ENCODE measurements around the gene ITCH.

Gene ITCH

DNA sequence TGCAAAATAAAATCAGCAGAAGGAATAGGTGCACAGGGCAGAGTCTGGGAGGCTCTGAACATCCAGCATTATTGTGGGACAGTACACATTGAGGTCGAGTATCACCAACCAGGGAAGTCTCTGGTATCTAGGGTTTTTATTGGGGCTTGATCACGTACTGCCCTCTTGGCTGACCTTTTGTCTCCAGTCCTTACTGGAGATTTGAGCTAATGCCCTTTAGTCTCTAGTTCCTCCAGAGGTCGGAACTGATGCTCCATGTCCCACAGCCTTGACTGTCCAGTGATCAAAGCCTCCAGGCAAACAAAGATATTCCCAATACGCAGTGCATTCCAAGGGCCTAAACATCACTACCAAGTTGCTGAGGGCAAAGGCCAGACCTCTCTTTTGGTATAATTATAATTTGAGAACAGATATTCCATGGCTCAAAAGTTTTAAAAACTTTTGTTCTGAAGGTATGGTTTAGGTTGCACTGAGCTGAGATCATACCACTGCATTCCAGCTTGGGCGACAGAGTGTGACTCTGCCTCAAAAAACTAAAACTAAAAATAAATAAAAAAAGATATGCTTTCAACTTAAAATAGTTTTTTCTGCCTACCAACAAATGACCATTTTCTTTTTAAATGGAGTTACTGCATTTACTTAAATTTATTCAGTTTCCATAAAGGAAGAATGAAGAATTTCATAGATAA is 96.3 kb downstream of the ITCH start:
- TF ChIP-seq, protein P1, sequence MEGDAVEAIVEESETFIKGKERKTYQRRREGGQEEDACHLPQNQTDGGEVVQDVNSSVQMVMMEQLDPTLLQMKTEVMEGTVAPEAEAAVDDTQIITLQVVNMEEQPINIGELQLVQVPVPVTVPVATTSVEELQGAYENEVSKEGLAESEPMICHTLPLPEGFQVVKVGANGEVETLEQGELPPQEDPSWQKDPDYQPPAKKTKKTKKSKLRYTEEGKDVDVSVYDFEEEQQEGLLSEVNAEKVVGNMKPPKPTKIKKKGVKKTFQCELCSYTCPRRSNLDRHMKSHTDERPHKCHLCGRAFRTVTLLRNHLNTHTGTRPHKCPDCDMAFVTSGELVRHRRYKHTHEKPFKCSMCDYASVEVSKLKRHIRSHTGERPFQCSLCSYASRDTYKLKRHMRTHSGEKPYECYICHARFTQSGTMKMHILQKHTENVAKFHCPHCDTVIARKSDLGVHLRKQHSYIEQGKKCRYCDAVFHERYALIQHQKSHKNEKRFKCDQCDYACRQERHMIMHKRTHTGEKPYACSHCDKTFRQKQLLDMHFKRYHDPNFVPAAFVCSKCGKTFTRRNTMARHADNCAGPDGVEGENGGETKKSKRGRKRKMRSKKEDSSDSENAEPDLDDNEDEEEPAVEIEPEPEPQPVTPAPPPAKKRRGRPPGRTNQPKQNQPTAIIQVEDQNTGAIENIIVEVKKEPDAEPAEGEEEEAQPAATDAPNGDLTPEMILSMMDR (IDR thresholded peaks at IDR 0.05; ENCODE audit: borderline replicate concordance, insufficient read depth, low read depth, low read length), result no peak
- no peak overlapping the region for H3K4me3 ChIP-seq (ENCODE audit: low read depth, low read length)

DNA sequence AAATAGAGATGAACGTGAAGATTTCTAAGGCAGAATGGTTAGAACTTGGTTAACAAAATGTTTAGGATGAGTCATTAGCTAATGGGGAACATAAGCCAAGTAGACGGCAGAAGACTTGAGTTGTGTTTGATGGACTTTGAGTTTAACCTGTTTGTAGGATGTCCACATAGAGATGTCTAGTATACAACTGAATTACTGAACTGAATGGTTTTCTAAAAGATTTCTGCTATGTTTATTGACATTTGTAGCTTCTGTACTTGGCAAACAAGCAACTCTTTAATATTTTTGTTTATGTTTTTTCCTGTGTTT is 98.7 kb downstream of the ITCH start:
- TF ChIP-seq, protein P1 (IDR thresholded peaks at IDR 0.05; ENCODE audit: borderline replicate concordance, insufficient read depth, low read depth, low read length), result no peak
- no peak overlapping the region for H3K4me3 ChIP-seq (ENCODE audit: low read depth, low read length)

DNA sequence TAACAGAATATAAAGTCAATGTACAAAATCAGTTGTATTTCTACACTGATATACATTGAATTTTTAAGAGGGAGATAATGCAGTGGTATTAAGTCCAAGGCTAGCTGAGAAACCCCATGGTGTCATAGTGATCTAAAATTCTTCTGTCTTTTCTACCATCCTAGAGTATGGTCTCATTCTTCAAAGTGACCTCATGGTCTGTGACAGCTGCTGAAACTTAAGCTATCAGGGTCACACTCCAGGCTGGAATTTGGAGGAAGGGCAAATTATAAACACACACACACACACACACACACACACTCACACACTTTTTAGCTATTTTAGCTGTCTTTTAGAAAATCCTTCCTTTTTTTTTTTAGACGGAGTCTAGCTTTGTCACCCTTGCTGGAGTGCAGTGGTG is 105.9 kb downstream of the ITCH start:
- TF ChIP-seq, protein P1 (IDR thresholded peaks at IDR 0.05; ENCODE audit: borderline replicate concordance, insufficient read depth, low read depth, low read length), result no peak
- H3K4me3 ChIP-seq (ENCODE audit: low read depth, low read length), result no peak overlapping the region

DNA sequence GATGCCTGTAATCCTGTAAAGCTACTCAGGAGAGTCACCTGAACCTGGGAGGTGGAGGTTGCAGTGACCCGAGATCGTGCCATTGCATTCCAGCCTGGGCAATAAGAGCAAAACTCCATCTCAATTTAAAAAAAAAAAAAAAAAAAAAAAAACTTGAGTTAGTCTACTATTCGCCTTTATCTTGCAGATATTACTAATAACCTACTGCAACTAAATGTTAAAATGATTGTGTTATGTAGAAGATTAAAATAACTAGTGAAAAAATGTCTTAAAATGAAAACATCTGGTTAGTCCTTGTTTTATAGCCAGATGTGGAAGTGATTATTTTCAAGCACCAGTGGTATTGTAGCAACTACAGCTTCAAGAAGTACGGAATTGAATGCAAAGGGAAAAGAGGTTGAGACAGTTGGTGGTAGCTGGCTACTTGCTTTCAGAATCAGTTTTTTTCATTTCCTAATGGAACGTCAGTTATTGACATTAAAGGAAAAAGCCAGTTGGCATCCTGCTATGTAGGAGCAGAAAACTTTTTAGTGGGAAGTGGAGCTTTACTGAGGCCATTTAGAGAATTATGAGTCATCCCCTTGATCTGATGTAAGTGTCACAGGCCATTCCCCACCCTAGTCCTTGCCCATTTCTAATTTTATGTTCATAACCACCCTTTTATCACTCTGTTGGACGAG is 109.3 kb downstream of the ITCH start:
- no peak overlapping the region for H3K4me3 ChIP-seq (ENCODE audit: low read depth, low read length)
- TF ChIP-seq, protein P1 (IDR thresholded peaks at IDR 0.05; ENCODE audit: borderline replicate concordance, insufficient read depth, low read depth, low read length), result no peak

DNA sequence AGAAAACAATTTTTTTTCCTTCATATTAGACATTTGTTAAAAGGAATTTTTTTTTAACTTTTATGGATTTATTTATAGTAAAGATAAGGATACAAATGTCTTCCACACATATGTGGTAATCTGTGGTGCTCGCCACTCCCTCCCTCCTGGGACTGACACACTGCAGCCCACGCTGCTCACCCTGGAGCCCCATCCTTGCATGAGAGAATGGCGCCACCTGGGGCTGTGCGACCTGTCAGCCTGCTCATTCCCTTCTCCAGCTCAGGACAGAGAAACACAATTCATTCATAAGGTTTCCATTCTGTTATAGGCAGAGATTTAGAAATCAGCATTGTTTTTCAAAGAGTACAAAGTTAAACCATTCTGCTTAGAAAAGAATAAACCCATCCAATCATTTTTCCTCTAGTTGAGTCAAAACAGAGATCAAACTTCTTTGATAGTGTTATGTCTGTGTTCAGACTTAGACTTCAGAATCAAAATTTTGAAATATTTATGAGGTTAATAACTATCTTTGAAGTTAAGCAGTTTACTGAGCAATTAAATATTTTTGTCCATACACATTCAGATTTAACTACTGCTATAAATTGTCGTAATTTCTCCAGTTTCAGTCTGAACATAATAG is 110.3 kb downstream of the ITCH start:
- TF ChIP-seq, protein P1 (IDR thresholded peaks at IDR 0.05; ENCODE audit: borderline replicate concordance, insufficient read depth, low read depth, low read length), result peak; percentile 42; the same call in 1 of the 2 replicates
- H3K4me3 ChIP-seq (ENCODE audit: low read depth, low read length), result no peak overlapping the region

DNA sequence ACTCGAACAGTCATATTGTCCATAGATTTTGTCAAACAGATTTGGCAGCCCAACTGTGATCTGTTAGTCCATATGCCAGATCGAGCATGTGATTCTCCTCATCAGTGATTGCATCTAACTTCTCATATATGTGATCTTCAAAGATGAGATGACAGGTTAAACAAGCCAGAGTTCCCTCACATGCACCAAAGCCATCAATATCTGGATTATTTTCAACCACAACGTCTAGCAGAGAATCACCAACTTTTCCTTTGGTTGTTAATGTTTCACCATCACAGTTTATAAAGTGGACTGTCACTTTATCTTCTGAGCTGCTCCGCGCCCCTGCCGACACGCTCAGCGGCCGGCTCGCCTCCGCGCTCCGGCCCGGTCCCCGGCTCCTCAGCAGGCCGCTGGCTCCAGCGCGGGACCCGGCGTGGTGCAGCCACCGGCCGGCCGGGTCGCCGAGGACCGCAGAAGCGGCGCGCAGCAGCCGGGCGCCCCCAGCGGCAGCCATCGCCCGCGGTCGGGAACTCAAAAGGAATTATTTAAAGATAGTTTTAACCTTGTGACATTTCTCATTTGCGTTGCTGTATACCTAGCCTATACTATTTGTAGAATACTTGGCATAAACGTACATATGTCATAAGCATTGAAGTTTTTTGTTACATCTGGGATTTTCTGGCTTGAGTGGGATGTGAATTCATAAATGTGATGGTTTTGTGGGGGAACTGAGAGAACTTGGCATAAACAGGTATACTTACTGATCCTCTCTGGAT is 113.1 kb downstream of the ITCH start:
- TF ChIP-seq, protein P1 (IDR thresholded peaks at IDR 0.05; ENCODE audit: borderline replicate concordance, insufficient read depth, low read depth, low read length), result peak; percentile 64
- H3K4me3 ChIP-seq (ENCODE audit: low read depth, low read length), result no peak overlapping the region
